IMR-90 (cell line): ENCODE results near the gene CORO1C. TPM values are rescaled to one million over a fixed set of nuclear protein-coding genes. Genes with fewer than 3 reads are reported as not detected.

Experiments
- ATAC-seq: fragments of 200-7000 bp; cut with Tn5 transposase; 2 replicates; pipeline ENCODE4 v1.9.1; 2020; ENCODE audit warnings: low read depth, mild to moderate bottlenecking, moderate library complexity
- BruUV-seq: library from RNA; stranded (reverse); fragments of 400-500 nt; replicated peaks from 2 replicates; lab custom pipeline; 2021; lab: Mats Ljungman, UMichigan
- CTCF ChIA-PET: fragments of 300-600 bp; formaldehyde crosslinking; extraction: SDS; loops from one replicate; lab custom pipeline; 2021; ENCODE audit warnings: antibody characterized with exemption; lab: Yijun Ruan, JAX
- POLR2A ChIA-PET: fragments of 300-600 bp; sonication (Branson Sonifier 250); formaldehyde crosslinking; loops from one replicate; lab custom pipeline; 2022; ENCODE audit warnings: antibody characterized with exemption; ENCODE audit not compliant: unreplicated experiment; lab: Charles Lee
- DNase-seq: peaks from one replicate; pipeline ENCODE4 v3.0.0; 2013
- H2AFZ ChIP-seq: replicated peaks from 2 replicates; pipeline ENCODE3; 2013; ENCODE audit warnings: low read length, mild to moderate bottlenecking; ENCODE audit not compliant: poor library complexity
- H2AK5ac ChIP-seq: 2 replicates; pipeline ENCODE4 v1.6.1; 2013; ENCODE audit warnings: low read depth, low read length, inconsistent platforms
- H2AK9ac ChIP-seq: replicated peaks from 2 replicates; pipeline ENCODE3; 2013; ENCODE audit warnings: mild to moderate bottlenecking, low read depth, low read length, moderate library complexity; ENCODE audit not compliant: poor library complexity
- H2BK120ac ChIP-seq: 2 replicates; pipeline ENCODE4 v1.6.1; 2013; ENCODE audit warnings: low read depth, low read length, inconsistent platforms
- H2BK15ac ChIP-seq: 3 replicates; pipeline ENCODE4 v1.6.1; 2013; ENCODE audit warnings: low read depth, low read length, inconsistent platforms
- H2BK20ac ChIP-seq: 2 replicates; pipeline ENCODE4 v1.6.1; 2013; ENCODE audit warnings: low read depth, mild to moderate bottlenecking, inconsistent platforms, low read length, moderate library complexity
- H2BK5ac ChIP-seq: 2 replicates; pipeline ENCODE4 v1.6.1; 2013; ENCODE audit warnings: mild to moderate bottlenecking, low read depth, low read length, inconsistent platforms; ENCODE audit not compliant: poor library complexity, severe bottlenecking
- H3K14ac ChIP-seq: replicated peaks from 2 replicates; pipeline ENCODE4 v1.6.1; 2013; ENCODE audit warnings: low read depth, low read length, inconsistent platforms
- H3K18ac ChIP-seq: 2 replicates; pipeline ENCODE4 v1.6.1; 2013; ENCODE audit warnings: low read depth, low read length, control low read depth
- H3K23ac ChIP-seq: 2 replicates; pipeline ENCODE4 v1.6.1; 2013; ENCODE audit warnings: low read depth, low read length, inconsistent platforms
- H3K27ac ChIP-seq: 2 replicates; pipeline ENCODE4 v1.5.1; 2013; ENCODE audit warnings: mild to moderate bottlenecking, control low read depth, low read length; ENCODE audit not compliant: insufficient read depth
- H3K27me3 ChIP-seq: 2 replicates; pipeline ENCODE4 v1.6.1; 2013; ENCODE audit warnings: low read length; ENCODE audit not compliant: control insufficient read depth, insufficient read depth
- H3K36me3 ChIP-seq: 2 replicates; pipeline ENCODE4 v1.6.1; 2013; ENCODE audit warnings: low read length, mixed read lengths; ENCODE audit not compliant: control insufficient read depth, insufficient read depth
- H3K4ac ChIP-seq: 2 replicates; pipeline ENCODE4 v1.6.1; 2013; ENCODE audit warnings: low read depth, low read length, inconsistent platforms
- H3K4me1 ChIP-seq: 2 replicates; pipeline ENCODE4 v1.6.1; 2013; ENCODE audit warnings: low read length, mixed read lengths; ENCODE audit not compliant: control insufficient read depth, insufficient read depth
- H3K4me2 ChIP-seq: 2 replicates; pipeline ENCODE4 v1.6.1; 2013; ENCODE audit warnings: low read depth, mild to moderate bottlenecking, control low read depth, low read length, moderate library complexity
- H3K4me3 ChIP-seq: 2 replicates; pipeline ENCODE4 v1.5.1; 2013; ENCODE audit warnings: low read depth, mild to moderate bottlenecking, control low read depth, low read length, moderate library complexity; ENCODE audit not compliant: insufficient read depth
- H3K56ac ChIP-seq: 2 replicates; pipeline ENCODE4 v1.6.1; 2013; ENCODE audit warnings: low read length, inconsistent platforms; ENCODE audit not compliant: insufficient read depth; ENCODE audit errors: extremely low read depth
- H3K79me1 ChIP-seq, 2 experiments: 2 replicates each; pipeline ENCODE4 v1.6.1; 2013; ENCODE audit warnings: low read length in 2 of 2, inconsistent platforms in 1 of 2, low read depth in 1 of 2
- H3K9ac ChIP-seq: 2 replicates; pipeline ENCODE4 v1.6.1; 2013; ENCODE audit warnings: low read depth, low read length, control low read depth
- H3K9me1 ChIP-seq: 2 replicates; pipeline ENCODE4 v1.6.1; 2013; ENCODE audit warnings: low read length, inconsistent platforms; ENCODE audit not compliant: insufficient read depth
- H3K9me3 ChIP-seq: 2 replicates; pipeline ENCODE4 v1.6.1; 2013; ENCODE audit warnings: low read length; ENCODE audit not compliant: control insufficient read depth, insufficient read depth
- H4K20me1 ChIP-seq: 2 replicates; pipeline ENCODE4 v1.6.1; 2013; ENCODE audit warnings: low read length, inconsistent platforms; ENCODE audit not compliant: insufficient read depth
- H4K5ac ChIP-seq: 2 replicates; pipeline ENCODE4 v1.6.1; 2013; ENCODE audit warnings: mild to moderate bottlenecking, low read depth, low read length, control low read depth
- H4K8ac ChIP-seq, 2 experiments: 2 replicates each; pipeline ENCODE4 v1.6.1; 2013; ENCODE audit warnings: low read depth in 2 of 2, low read length in 2 of 2, control low read depth in 1 of 2, inconsistent platforms in 1 of 2
- H4K91ac ChIP-seq: 2 replicates; pipeline ENCODE4 v1.6.1; 2013; ENCODE audit warnings: low read depth, low read length, inconsistent platforms; ENCODE audit not compliant: insufficient read depth
- BHLHE40 ChIP-seq: fragments of 150-350 bp; IDR thresholded peaks from 2 replicates; pipeline ENCODE4 v1.6.1; 2016; ENCODE audit warnings: mild to moderate bottlenecking, low read depth, low read length
- CEBPB ChIP-seq: IDR thresholded peaks from 2 replicates; pipeline ENCODE4 v1.6.1; 2012; ENCODE audit warnings: low read depth, low read length, improper control_type of control experiment
- FOS ChIP-seq: fragments of 150-350 bp; IDR thresholded peaks from 2 replicates; pipeline ENCODE4 v1.6.1; 2016; ENCODE audit warnings: low read depth, low read length
- MAZ ChIP-seq: IDR thresholded peaks from 2 replicates; pipeline ENCODE4 v1.6.1; 2012; ENCODE audit warnings: low read depth, mild to moderate bottlenecking, low read length, improper control_type of control experiment, moderate library complexity, borderline replicate concordance
- MXI1 ChIP-seq: IDR thresholded peaks from 2 replicates; pipeline ENCODE4 v1.6.1; 2012; ENCODE audit warnings: low read depth, mild to moderate bottlenecking, low read length, moderate library complexity, borderline replicate concordance
- POLR2A ChIP-seq: IDR thresholded peaks from 2 replicates; pipeline ENCODE4 v1.6.1; 2012; ENCODE audit warnings: mild to moderate bottlenecking, low read depth, low read length
- RAD21 ChIP-seq: IDR thresholded peaks from 2 replicates; pipeline ENCODE4 v1.6.1; 2012; ENCODE audit warnings: low read length, improper control_type of control experiment
- SMC3 ChIP-seq: fragments of 150-350 bp; IDR thresholded peaks from 2 replicates; pipeline ENCODE4 v1.6.1; 2016; ENCODE audit warnings: low read depth, mild to moderate bottlenecking, antibody characterized with exemption, low read length, moderate library complexity
- WGBS, 2 experiments: methylation state at CpG; one replicate each; pipeline versions ENCODE4 v1.1.5 to v1.1.7; 2013; ENCODE audit warnings: missing lambda C conversion rate in 2 of 2; ENCODE audit not compliant: insufficient read length in 1 of 2; ENCODE audit errors: extremely low coverage in 2 of 2; 5-methylcytosine and 5-hydroxymethylcytosine counted together
- dilution Hi-C: fragments of 300-500 bp; cut with HindIII; formaldehyde crosslinking; loops from one replicate; pipeline ENCODE4 v1.14.3; 2018; ENCODE audit warnings: low sequenced_read_pairs; ENCODE audit not compliant: unreplicated experiment
- in situ Hi-C: fragments of 300-500 bp; cut with MboI; formaldehyde crosslinking; loops from 3 replicates; pipeline ENCODE4 v1.14.3; 2019; ENCODE audit warnings: low sequenced_read_pairs, inconsistent platforms, mixed read lengths
- intact Hi-C: fragments of 100-400 bp; cut with micrococcal nuclease; formaldehyde crosslinking; loops from 2 replicates; pipeline ENCODE4 v1.10.0; 2022
- polyA plus RNA-seq, 3 experiments: library from polyadenylated mRNA; depleted of rRNA; stranded (reverse); fragments of >200 nt; gene quantifications; 2 replicates each; pipeline ENCODE4 v1.2.3, GENCODE V29; 2012; ENCODE audit warnings: low replicate concordance in 1 of 3
- total RNA-seq: library from RNA; depleted of rRNA; stranded (reverse); fragments of >200 nt; gene quantifications from 2 replicates; pipeline ENCODE4 v1.2.3, GENCODE V29; 2012

Gene CORO1C
- total and polyA plus RNA-seq, 2 of the 4 experiments (the other 2 are of a cell fraction), result 675 to 1,100 TPM

GRCh38 chr12:108677381-108677780 is 53.9 kb downstream of the CORO1C start (continued):
- TF ChIP-seq MAZ, result no peak
- TF ChIP-seq SMC3, result no peak

GRCh38 chr12:108676707-108677106 is 54.6 kb downstream of the CORO1C start:
- Histone ChIP-seq H2BK15ac (no peak overlapping the region), H3K9me3 (no peaks in the 10 kb centered on the region), H3K9me1 (peaks cover 13% of the 10 kb centered on the region), H3K27ac (no peak overlapping the region), H3K4me3 (no peak overlapping the region), H3K23ac (no peak overlapping the region), H3K36me3 (peaks cover 30% of the 10 kb centered on the region), H3K18ac (no peak overlapping the region), H4K20me1 (peaks cover 87% of the 10 kb centered on the region), H3K14ac (no peak overlapping the region), H4K8ac (no peak overlapping the region), H4K5ac (no peak overlapping the region), H3K56ac (no peak overlapping the region), H3K4me2 (no peak overlapping the region), H2BK120ac (no peak overlapping the region), H3K4ac (no peak overlapping the region), H3K79me1 (peaks cover 0 to 55% of the 10 kb centered on the region in 2 experiments; a peak in 2 of 4 replicates), H2AK9ac (no peak overlapping the region), H2AFZ (no peak overlapping the region), H3K27me3 (no peaks in the 10 kb centered on the region), H3K4me1 (peaks cover 3% of the 10 kb centered on the region; the same call in 1 of the 2 replicates), H2BK20ac (no peak overlapping the region), H2AK5ac (no peak overlapping the region), H3K9ac (no peak overlapping the region), H4K91ac (no peak overlapping the region), H2BK5ac (peak overlapping the region; percentile 54)
- BruUV-seq, result no TSS peak
- dilution Hi-C loops, result no loop called here
- in situ Hi-C loops, result no loop called here
- CTCF ChIA-PET, result no interaction called here
- no peak for ATAC-seq
- WGBS, 2 experiments, result 100% methylated on average over 1 of the region's 5 CpGs; no CpG with 5 or more reads in 1 of the 2 experiments
- DNase-seq, result no peak
- POLR2A ChIA-PET, result no interaction called here
- intact Hi-C loops, result no loop called here
- TF ChIP-seq RAD21, result no peak
- TF ChIP-seq MXI1, result no peak
- TF ChIP-seq CEBPB, result no peak
- TF ChIP-seq POLR2A, result no peak
- no peak for TF ChIP-seq FOS
- no peak for TF ChIP-seq BHLHE40
